Measurements from ENCODE around the gene VGLL4. TPM values are rescaled to one million over a fixed set of nuclear protein-coding genes. Genes with fewer than 3 reads are reported as not detected.
A peak's percentile ranks its signal among the peaks of the same experiment; 100 is the strongest.
"Not testable (repeated sequence)": the region's sequence is repeated elsewhere in the genome, so short reads cannot be mapped to it uniquely, and the experiment has no call there.

The VGLL4 gene
- polyA plus RNA-seq, 10 donors, result 40.6 to 52.1 (median 45.3) TPM

- no peak for DNase-seq
Observed at GRCh38 chr3:11588338-11588737, 55.4 kb downstream of the VGLL4 start.

GRCh38 chr3:11587766-11588165 is 55.9 kb downstream of the VGLL4 start:
- DNase-seq, result no peak

GRCh38 chr3:11584570-11584969 is 59.1 kb downstream of the VGLL4 start:
- no peak for DNase-seq

- DNase-seq, result no peak
Observed at GRCh38 chr3:11583638-11584046, 60.1 kb downstream of the VGLL4 start.

GRCh38 chr3:11583235-11583634 is 60.5 kb downstream of the VGLL4 start:
- peak; percentile 70 to 91 (median 82) for DNase-seq

GRCh38 chr3:11582191-11582968 is 61.3 kb downstream of the VGLL4 start:
- peak; percentile 90 to 96 (median 92) for DNase-seq

- no peak for DNase-seq
Observed at GRCh38 chr3:11581237-11582190, 62.2 kb downstream of the VGLL4 start.

- DNase-seq, result no peak
Observed at GRCh38 chr3:11580645-11581044, 63.1 kb downstream of the VGLL4 start.

GRCh38 chr3:11578169-11578568 is 65.5 kb downstream of the VGLL4 start:
- no peak for DNase-seq

GRCh38 chr3:11576453-11576852 is 67.3 kb downstream of the VGLL4 start:
- peak in 1 of 3 donors; percentile 50 for DNase-seq

GRCh38 chr3:11575677-11576076 is 68.0 kb downstream of the VGLL4 start:
- peak in 1 of 3 donors; percentile 64 for DNase-seq

GRCh38 chr3:11574981-11575669 is 68.6 kb downstream of the VGLL4 start:
- no peak for DNase-seq

GRCh38 chr3:11572660-11573059 is 71.1 kb downstream of the VGLL4 start:
- DNase-seq, result not testable (repeated sequence)

GRCh38 chr3:11570789-11571495 is 72.8 kb downstream of the VGLL4 start:
- no peak for DNase-seq

GRCh38 chr3:11570251-11570650 is 73.5 kb downstream of the VGLL4 start:
- DNase-seq, result no peak

GRCh38 chr3:11569156-11569741 is 74.5 kb downstream of the VGLL4 start:
- DNase-seq, result no peak

- peak in 1 of 3 donors; percentile 79 for DNase-seq
Observed at GRCh38 chr3:11568503-11569155, 75.1 kb downstream of the VGLL4 start.

GRCh38 chr3:11567516-11568467 is 75.9 kb downstream of the VGLL4 start:
- no peak for DNase-seq

- no peak for DNase-seq
Observed at GRCh38 chr3:11566916-11567315, 76.8 kb downstream of the VGLL4 start.
